ENCODE results near the gene ERC2. TPM values are rescaled to one million over a fixed set of nuclear protein-coding genes. Genes with fewer than 3 reads are reported as not detected.
A peak's percentile ranks its signal among the peaks of the same experiment; 100 is the strongest.

ERC2 gene
- total RNA-seq, 6 donors from 2014 or later, result 0.67 to 14.7 (median 1.3) TPM

- WGBS, 2 donors, result 83 to 84% methylated on average over 3 of the region's 3 CpGs
Observed at GRCh38 chr3:56164436-56164835, 303.8 kb downstream of the ERC2 start.

GRCh38 chr3:56157693-56158362 lies 310.4 kb downstream of the ERC2 start:
- peak; percentile 68 to 81 for ATAC-seq (ENCODE audit: low FRiP score in 2 of 2)
- H3K27ac ChIP-seq, result no peak overlapping the region
- peak in 1 of 2 donors; percentile 9 for TF ChIP-seq POLR2AphosphoS5 (IDR thresholded peaks at IDR 0.05)
- no peak for TF ChIP-seq CTCF (IDR thresholded peaks at IDR 0.05)
- TF ChIP-seq POLR2A (IDR thresholded peaks at IDR 0.05), result no peak
- TF ChIP-seq EP300 (IDR thresholded peaks at IDR 0.05), result no peak
- no peaks in the 10 kb centered on the region for H3K27me3 ChIP-seq
- peak in 1 of 2 donors; percentile 33 for DNase-seq
- H3K4me1 ChIP-seq, result no peaks in the 10 kb centered on the region
- no peaks in the 10 kb centered on the region for H3K36me3 ChIP-seq
- WGBS, 2 donors, result 38 to 63% methylated on average over 3 of the region's 3 CpGs
- peaks cover 0 to 4% (median 0%) of the 10 kb centered on the region in 4 donors for H3K9me3 ChIP-seq
- H3K4me3 ChIP-seq, result no peak overlapping the region

More at GRCh38 chr3:56164436-56164835, 303.8 kb downstream of the ERC2 start:
- ATAC-seq (ENCODE audit: low FRiP score in 2 of 2), result no peak
- DNase-seq, result no peak
- no peak overlapping the region for H3K4me3 ChIP-seq
- no peak for TF ChIP-seq CTCF (IDR thresholded peaks at IDR 0.05)
- TF ChIP-seq POLR2AphosphoS5 (IDR thresholded peaks at IDR 0.05), result no peak
- no peak for TF ChIP-seq POLR2A (IDR thresholded peaks at IDR 0.05)
- TF ChIP-seq EP300 (IDR thresholded peaks at IDR 0.05), result no peak
- H3K4me1 ChIP-seq, result no peaks in the 10 kb centered on the region
- H3K27me3 ChIP-seq, result no peaks in the 10 kb centered on the region
- H3K27ac ChIP-seq, result no peak overlapping the region
- H3K36me3 ChIP-seq, result no peaks in the 10 kb centered on the region
- H3K9me3 ChIP-seq, result peaks cover 0 to 4% (median 0%) of the 10 kb centered on the region in 4 donors

- no peaks in the 10 kb centered on the region for H3K4me1 ChIP-seq
- H3K27ac ChIP-seq, result no peak overlapping the region
- DNase-seq (no peak), ATAC-seq (ENCODE audit: low FRiP score in 2 of 2) (no peak)
- no peaks in the 10 kb centered on the region for H3K27me3 ChIP-seq
- H3K36me3 ChIP-seq, result no peaks in the 10 kb centered on the region
- WGBS, 2 donors, result 90 to 100% methylated on average over 1 of the region's 1 CpG
- H3K4me3 ChIP-seq, result no peak overlapping the region
- TF ChIP-seq POLR2A (IDR thresholded peaks at IDR 0.05) (no peak), EP300 (IDR thresholded peaks at IDR 0.05) (no peak), POLR2AphosphoS5 (IDR thresholded peaks at IDR 0.05) (no peak), CTCF (IDR thresholded peaks at IDR 0.05) (no peak)
- H3K9me3 ChIP-seq, result no peaks in the 10 kb centered on the region
Observed at GRCh38 chr3:56154297-56154696, 314.0 kb downstream of the ERC2 start.

- ATAC-seq (ENCODE audit: low FRiP score in 2 of 2), result no peak
Observed at GRCh38 chr3:56147354-56147753, 320.9 kb downstream of the ERC2 start.

More at GRCh38 chr3:56147354-56147753, 320.9 kb downstream of the ERC2 start:
- Histone ChIP-seq H3K4me1 (no peaks in the 10 kb centered on the region), H3K9me3 (no peaks in the 10 kb centered on the region), H3K4me3 (no peak overlapping the region), H3K27ac (no peak overlapping the region), H3K36me3 (no peaks in the 10 kb centered on the region), H3K27me3 (no peaks in the 10 kb centered on the region)
- WGBS, 2 donors, result 53 to 55% methylated on average over 3 of the region's 3 CpGs
- DNase-seq, result no peak
- TF ChIP-seq EP300 (IDR thresholded peaks at IDR 0.05) (no peak), CTCF (IDR thresholded peaks at IDR 0.05) (no peak), POLR2A (IDR thresholded peaks at IDR 0.05) (no peak), POLR2AphosphoS5 (IDR thresholded peaks at IDR 0.05) (no peak)

Data from upper lobe of left lung (tissue), 6 donors.